GM10266 (cell line): ENCODE measurements around the gene NCOA7.
"Not testable (repeated sequence)": the region's sequence is repeated elsewhere in the genome, so short reads cannot be mapped to it uniquely, and the experiment has no call there.

Source experiments
- DNase-seq: peaks from one replicate; pipeline ENCODE4 v3.0.0; 2012; ENCODE audit errors: extremely low spot score
- TF ChIP-seq, protein P1 (sequence below): IDR thresholded peaks from 2 replicates; pipeline ENCODE4 v1.5.1; 2012; ENCODE audit warnings: mild to moderate bottlenecking, low read depth; ENCODE audit not compliant: control insufficient read depth, insufficient read depth; ENCODE audit errors: missing control alignments

The NCOA7 gene

DNA sequence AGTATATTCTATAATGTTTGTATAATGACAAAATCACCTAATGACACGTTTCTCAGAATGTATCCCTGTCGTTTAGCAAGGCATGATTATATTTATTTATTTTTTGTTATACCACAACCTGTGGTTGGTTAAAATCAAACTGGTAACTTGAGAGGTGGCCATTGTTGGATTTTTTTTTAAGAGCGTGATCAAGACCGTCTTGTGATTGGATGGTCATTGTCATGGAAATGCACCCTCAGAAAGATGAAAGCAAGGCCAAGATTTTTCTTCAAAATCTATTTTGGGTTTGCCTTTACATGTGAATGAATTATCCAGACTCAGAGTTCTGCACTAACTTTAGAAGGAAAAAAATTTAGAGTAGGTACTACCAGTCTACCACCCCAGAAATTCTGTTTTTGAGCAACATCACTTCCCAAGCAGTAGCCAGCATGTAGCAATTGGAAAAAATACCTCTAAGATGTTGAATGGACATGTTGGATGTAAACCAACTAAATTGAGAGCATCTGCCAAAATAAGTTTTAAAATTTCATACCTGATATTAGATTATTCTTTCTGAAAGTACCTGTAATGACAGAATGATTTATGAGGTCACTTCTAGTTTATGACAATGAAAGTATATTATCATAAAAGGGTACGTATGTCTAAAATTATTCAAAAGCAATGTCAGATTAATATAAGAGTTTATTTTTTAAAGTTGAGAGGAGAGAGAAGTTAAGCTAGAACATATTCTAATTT is 50.8 kb downstream of the NCOA7 start:
- TF ChIP-seq, protein P1, sequence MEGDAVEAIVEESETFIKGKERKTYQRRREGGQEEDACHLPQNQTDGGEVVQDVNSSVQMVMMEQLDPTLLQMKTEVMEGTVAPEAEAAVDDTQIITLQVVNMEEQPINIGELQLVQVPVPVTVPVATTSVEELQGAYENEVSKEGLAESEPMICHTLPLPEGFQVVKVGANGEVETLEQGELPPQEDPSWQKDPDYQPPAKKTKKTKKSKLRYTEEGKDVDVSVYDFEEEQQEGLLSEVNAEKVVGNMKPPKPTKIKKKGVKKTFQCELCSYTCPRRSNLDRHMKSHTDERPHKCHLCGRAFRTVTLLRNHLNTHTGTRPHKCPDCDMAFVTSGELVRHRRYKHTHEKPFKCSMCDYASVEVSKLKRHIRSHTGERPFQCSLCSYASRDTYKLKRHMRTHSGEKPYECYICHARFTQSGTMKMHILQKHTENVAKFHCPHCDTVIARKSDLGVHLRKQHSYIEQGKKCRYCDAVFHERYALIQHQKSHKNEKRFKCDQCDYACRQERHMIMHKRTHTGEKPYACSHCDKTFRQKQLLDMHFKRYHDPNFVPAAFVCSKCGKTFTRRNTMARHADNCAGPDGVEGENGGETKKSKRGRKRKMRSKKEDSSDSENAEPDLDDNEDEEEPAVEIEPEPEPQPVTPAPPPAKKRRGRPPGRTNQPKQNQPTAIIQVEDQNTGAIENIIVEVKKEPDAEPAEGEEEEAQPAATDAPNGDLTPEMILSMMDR: no peak
- no peak for DNase-seq

DNA sequence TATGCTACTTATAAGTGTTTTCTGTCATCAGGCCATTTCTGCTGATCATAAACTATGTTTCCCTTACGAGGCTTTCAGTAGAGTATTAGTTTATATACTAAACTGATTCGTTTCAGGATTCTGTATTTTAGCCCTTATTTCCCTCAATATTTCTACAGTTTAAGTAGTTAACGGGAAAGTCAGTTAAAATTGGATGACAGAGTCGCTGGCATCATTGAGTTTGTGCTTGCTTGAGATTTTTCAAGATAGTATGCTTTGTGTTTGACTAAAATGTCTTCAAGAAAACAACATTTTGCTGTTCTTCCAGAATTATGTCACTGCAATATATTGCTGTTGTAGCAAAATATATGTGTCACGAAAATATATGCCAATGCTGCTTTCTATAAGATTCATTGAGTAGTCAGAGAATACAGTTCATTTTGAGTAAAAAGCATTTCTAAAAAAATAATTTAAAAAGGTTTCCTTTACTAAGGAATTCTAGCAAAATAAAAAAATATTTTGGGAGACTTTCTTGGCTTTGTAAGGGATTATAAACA is 51.4 kb downstream of the NCOA7 start:
- no peak for DNase-seq
- TF ChIP-seq, protein P1: no peak

DNA sequence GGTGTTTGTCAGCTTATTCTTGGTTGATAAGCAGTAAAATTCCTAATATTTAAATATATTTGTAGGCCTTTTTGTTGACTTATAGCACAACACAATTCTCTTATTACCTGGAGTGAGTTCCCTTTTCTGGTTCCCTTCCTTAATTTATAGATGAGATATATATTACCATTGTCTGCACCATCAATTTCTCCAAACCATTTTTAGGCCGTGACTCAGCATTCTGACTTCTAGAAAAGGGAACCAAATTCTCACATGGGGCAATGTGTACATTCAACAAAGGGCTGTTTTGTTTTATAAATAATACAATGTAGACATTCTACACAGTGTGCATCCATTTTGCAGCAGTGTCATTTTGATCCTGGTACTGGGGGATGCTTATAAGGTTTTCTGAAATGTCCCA is 52.8 kb downstream of the NCOA7 start:
- no peak for DNase-seq
- TF ChIP-seq, protein P1: no peak

DNA sequence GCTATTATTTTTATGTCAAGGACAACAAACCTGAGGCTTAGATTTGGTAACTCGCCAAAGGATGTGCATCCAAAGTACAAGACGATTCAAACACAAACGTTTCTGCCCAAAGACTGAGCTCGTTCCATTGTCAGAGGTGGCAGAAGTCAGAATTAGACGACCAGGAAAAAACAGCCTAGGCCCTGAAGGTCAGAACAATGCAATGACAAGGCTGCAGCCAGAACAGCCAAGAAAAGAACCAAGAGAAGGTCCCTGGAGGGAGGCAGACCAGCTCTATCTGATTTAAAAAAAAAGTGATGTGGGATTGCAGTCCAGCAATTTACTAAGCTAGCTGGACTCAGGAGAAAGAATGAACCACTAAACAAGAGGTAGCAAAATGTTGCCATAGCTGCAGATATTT is 54.2 kb downstream of the NCOA7 start:
- TF ChIP-seq, protein P1: no peak
- DNase-seq: no peak

DNA sequence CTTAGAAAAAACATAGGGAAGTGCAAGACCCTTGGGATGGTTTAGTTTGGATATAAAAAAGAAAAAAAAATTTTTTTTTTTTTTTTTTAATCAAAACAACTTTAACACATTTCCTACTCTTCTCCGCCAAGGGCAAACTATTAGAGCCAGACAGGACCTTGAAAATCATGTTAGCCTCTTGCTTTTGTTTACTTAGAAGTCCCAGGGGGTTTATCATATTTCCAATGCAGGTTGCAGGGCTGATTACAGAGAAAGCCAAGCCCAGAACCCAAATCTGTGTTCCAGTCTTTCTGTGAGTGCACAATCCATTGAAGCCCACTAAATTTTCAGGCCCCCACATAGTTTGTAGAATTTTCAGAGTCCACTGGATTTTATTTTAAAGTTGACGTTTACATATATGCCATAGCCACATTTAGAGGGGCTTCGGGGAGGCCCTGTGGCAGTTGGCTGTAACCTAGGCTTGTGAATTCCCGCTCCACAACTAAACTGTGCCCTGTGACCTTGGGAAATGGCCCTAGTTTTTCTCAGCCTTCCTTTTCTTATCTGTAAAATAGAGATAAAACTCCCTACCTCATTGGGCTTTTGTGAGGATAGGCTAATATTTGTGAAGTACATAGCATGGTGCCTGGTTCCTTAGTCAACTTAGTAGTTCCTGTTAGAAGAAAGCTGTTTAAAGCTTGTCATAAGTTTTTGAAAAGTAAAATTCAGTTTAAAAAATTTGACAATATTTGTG is 55.7 kb downstream of the NCOA7 start:
- DNase-seq: no peak
- TF ChIP-seq, protein P1: no peak

DNA sequence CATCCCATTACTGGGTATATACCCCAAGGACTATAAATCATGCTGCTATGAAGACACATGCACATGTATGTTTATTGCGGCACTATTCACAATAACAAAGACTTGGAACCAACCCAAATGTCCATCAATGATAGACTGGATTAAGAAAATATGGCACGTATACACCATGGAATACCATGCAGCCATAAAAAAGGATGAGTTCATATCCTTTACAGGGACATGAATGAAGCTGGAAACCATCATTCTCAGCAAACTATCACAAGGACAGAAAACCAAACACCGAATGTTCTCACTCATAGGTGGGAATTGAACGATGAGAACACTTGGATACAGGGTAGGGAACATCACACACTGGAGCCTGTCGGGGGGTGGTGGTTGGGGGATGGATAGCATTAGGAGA is 57.5 kb downstream of the NCOA7 start:
- not testable (repeated sequence) for DNase-seq

DNA sequence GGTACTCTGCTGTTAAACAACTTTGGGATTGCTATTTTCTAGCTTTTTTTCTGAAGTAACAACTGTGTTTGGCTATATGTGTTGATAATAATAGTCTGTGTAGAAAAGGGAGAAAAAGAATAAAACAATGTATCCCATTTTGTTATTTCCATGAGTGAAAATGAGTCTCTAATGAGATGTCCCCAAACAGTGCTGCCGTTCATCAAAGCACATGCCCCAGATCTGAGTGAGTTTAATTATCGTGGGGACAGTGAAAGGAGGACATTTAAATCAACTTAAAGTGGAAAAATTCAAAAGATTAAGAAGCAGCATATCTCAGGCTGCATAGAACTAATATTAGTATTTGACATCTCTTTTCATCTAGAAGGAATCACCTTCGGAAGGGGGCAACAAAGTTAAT is 59.6 kb downstream of the NCOA7 start:
- DNase-seq: no peak
- TF ChIP-seq, protein P1: no peak
